HepG2 (cell line): ENCODE results near the gene NUDT7. TPM values are rescaled to one million over a fixed set of nuclear protein-coding genes. Genes with fewer than 3 reads are reported as not detected.

Experiments
- ATF5 ChIP-seq: sonication (generic); formaldehyde crosslinking; IDR thresholded peaks from 2 replicates; pipeline ENCODE4 v1.4.0; 2020; ENCODE audit warnings: mild to moderate bottlenecking, low read depth, missing genetic modification reagents
- CEBPG ChIP-seq: IDR thresholded peaks from 2 replicates; pipeline ENCODE4 v1.6.1; 2016
- CENPT ChIP-seq: sonication (generic); formaldehyde crosslinking; IDR thresholded peaks from 2 replicates; pipeline ENCODE4 v1.8.0; 2022; ENCODE audit warnings: low read depth, mild to moderate bottlenecking, moderate library complexity, missing genetic modification reagents
- FOXM1 ChIP-seq: sonication (generic); formaldehyde crosslinking; IDR thresholded peaks from 2 replicates; pipeline ENCODE4 v1.5.0; 2020; ENCODE audit warnings: missing genetic modification reagents
- HOXA3 ChIP-seq: sonication (generic); formaldehyde crosslinking; IDR thresholded peaks from 2 replicates; pipeline ENCODE4 v1.5.0; 2020; ENCODE audit warnings: missing genetic modification reagents
- KLF15 ChIP-seq: sonication (generic); formaldehyde crosslinking; IDR thresholded peaks from 2 replicates; pipeline ENCODE4 v1.8.1; 2023; ENCODE audit warnings: borderline replicate concordance, mild to moderate bottlenecking, inconsistent platforms, missing genetic modification reagents, mixed read lengths
- NCOR1 ChIP-seq: fragments of 200-600 bp; sonication (generic); IDR thresholded peaks from 2 replicates; pipeline ENCODE4 v1.7.0; 2017; ENCODE audit warnings: antibody characterized with exemption, low read length, borderline replicate concordance
- PHF20 ChIP-seq: sonication (generic); formaldehyde crosslinking; IDR thresholded peaks from 2 replicates; pipeline ENCODE4 v1.5.0; 2020; ENCODE audit warnings: mild to moderate bottlenecking, missing genetic modification reagents
- RFX3 ChIP-seq: IDR thresholded peaks from 2 replicates; pipeline ENCODE4 v1.6.1; 2016; ENCODE audit warnings: missing biosample characterization, missing genetic modification reagents
- TAF15 ChIP-seq: fragments of 200-400 bp; formaldehyde crosslinking; IDR thresholded peaks from one replicate; pipeline ENCODE4 v1.6.1; 2018; ENCODE audit warnings: mild to moderate bottlenecking, low read depth, low read length; ENCODE audit not compliant: poor library complexity, severe bottlenecking
- TMF1 ChIP-seq: sonication (generic); formaldehyde crosslinking; IDR thresholded peaks from 2 replicates; pipeline ENCODE4 v1.8.1; 2022; ENCODE audit warnings: low read depth, missing genetic modification reagents
- ZFP1 ChIP-seq: IDR thresholded peaks from 2 replicates; pipeline ENCODE4 v1.6.1; 2016
- ZFP37 ChIP-seq: sonication (generic); formaldehyde crosslinking; IDR thresholded peaks from 2 replicates; pipeline ENCODE4 v1.4.0; 2020; ENCODE audit warnings: missing genetic modification reagents, borderline replicate concordance
- ZNF230 ChIP-seq: sonication (generic); formaldehyde crosslinking; IDR thresholded peaks from 2 replicates; pipeline ENCODE4 v1.4.0; 2020; ENCODE audit warnings: mild to moderate bottlenecking, missing genetic modification reagents
- ZNF235 ChIP-seq: sonication (generic); formaldehyde crosslinking; IDR thresholded peaks from 2 replicates; pipeline ENCODE4 v1.8.1; 2023; ENCODE audit warnings: mild to moderate bottlenecking, missing genetic modification reagents, borderline replicate concordance
- ZNF280B ChIP-seq: sonication (generic); formaldehyde crosslinking; IDR thresholded peaks from 2 replicates; pipeline ENCODE4 v1.5.0; 2020; ENCODE audit warnings: missing genetic modification reagents, mild to moderate bottlenecking, borderline replicate concordance
- ZNF510 ChIP-seq: sonication (generic); formaldehyde crosslinking; IDR thresholded peaks from 2 replicates; pipeline ENCODE4 v1.4.0; 2020; ENCODE audit warnings: low read depth, mild to moderate bottlenecking, missing genetic modification reagents
- ZNF569 ChIP-seq: sonication (generic); formaldehyde crosslinking; IDR thresholded peaks from 2 replicates; pipeline ENCODE4 v1.5.0; 2020; ENCODE audit warnings: mild to moderate bottlenecking, missing genetic modification reagents, moderate library complexity, borderline replicate concordance
- ZNF629 ChIP-seq: sonication (generic); formaldehyde crosslinking; conservative IDR thresholded peaks from 2 replicates; pipeline ENCODE4 v1.5.0; 2020; ENCODE audit warnings: missing genetic modification reagents
- ZNF780A ChIP-seq: sonication (generic); formaldehyde crosslinking; IDR thresholded peaks from 2 replicates; pipeline ENCODE4 v1.8.0; 2022; ENCODE audit warnings: mild to moderate bottlenecking, missing genetic modification reagents, moderate library complexity
- polyA plus RNA-seq, 8 experiments: library from polyadenylated mRNA; depleted of rRNA in 3 of 8; stranded (reverse) in 7 of 8; unstranded in 1 of 8; fragments of >200 nt; fragmentation: Illumina TruSeq in 4 of 8; extraction: Trizol in 4 of 8; gene quantifications; 2 replicates each; pipeline versions ENCODE4 v1.2.1 to v1.2.3, GENCODE V29; 2011 to 2016; ENCODE audit warnings: low read depth in 4 of 8, missing spikeins in 1 of 8, mixed read lengths in 1 of 8; ENCODE audit not compliant: insufficient read depth in 1 of 8
- total RNA-seq, 5 experiments: library from RNA; depleted of rRNA; stranded (reverse); fragments of >200 nt; fragmentation: Illumina TruSeq; extraction: Trizol; gene quantifications; 2 replicates each; pipeline ENCODE4 v1.2.3, GENCODE V29; 2016; ENCODE audit warnings: low read depth in 1 of 5
- TF ChIP-seq, protein P1 (sequence below): sonication (generic); formaldehyde crosslinking; IDR thresholded peaks from 2 replicates; pipeline ENCODE4 v1.4.0; 2020; ENCODE audit warnings: missing genetic modification reagents, borderline replicate concordance
- TF ChIP-seq, protein P2 (sequence below): sonication (generic); formaldehyde crosslinking; IDR thresholded peaks from 2 replicates; pipeline ENCODE4 v1.4.0; 2020; ENCODE audit warnings: missing genetic modification reagents

The NUDT7 gene
- total and polyA plus RNA-seq, 2 of the 13 experiments (the other 11 are each of a cell fraction or from before 2014, with no cell fraction given) = 14.3 to 23.9 TPM

DNA sequence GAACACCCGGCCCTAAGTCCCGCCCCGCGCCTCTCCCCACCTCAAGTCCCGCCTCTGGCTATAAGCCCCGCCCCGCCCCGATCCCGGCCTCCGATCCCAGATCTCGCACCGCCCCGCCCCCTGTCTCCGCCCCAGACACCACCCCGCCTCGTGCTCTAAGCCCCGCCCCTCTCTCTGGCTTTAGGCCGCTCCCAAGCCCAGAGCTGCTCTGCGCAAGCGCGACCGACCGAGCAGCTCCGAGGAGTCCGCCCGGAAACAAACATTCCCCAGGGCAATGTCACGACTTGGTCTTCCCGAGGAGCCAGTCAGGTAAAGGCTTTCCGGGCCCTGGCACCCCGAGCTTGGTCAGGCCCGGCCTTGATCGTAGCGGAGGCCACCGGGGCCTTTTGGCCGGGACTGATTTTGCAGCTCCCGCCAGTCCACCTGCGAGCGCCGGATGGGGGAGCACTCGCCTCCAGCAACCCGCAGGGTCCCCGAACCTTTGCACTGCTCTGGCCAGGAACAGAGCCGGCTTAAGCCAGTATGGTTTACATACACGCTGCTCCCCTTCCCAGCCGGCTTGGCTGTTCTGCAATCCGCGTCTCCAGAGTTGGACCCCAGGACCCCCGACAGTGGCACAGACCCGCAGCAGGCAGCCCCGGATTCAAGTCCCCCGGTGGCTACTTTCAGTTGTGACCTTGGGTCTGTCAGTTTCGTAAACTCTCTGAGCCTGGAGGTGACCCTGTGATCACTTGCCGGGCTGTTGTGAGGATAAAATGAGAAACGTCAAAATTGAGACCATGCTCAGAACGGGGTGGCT lies at the start of gene NUDT7 (continued):
- TF ChIP-seq, protein P1, sequence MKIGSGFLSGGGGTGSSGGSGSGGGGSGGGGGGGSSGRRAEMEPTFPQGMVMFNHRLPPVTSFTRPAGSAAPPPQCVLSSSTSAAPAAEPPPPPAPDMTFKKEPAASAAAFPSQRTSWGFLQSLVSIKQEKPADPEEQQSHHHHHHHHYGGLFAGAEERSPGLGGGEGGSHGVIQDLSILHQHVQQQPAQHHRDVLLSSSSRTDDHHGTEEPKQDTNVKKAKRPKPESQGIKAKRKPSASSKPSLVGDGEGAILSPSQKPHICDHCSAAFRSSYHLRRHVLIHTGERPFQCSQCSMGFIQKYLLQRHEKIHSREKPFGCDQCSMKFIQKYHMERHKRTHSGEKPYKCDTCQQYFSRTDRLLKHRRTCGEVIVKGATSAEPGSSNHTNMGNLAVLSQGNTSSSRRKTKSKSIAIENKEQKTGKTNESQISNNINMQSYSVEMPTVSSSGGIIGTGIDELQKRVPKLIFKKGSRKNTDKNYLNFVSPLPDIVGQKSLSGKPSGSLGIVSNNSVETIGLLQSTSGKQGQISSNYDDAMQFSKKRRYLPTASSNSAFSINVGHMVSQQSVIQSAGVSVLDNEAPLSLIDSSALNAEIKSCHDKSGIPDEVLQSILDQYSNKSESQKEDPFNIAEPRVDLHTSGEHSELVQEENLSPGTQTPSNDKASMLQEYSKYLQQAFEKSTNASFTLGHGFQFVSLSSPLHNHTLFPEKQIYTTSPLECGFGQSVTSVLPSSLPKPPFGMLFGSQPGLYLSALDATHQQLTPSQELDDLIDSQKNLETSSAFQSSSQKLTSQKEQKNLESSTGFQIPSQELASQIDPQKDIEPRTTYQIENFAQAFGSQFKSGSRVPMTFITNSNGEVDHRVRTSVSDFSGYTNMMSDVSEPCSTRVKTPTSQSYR (CRISPR knock-in tag) = no peak; the same call in 1 of the 2 replicates
- no peak for TF ChIP-seq ATF5
- TF ChIP-seq TMF1 = no peak
- peak; percentile 85 for TF ChIP-seq TAF15
- peak; percentile 91 for TF ChIP-seq ZNF230 (CRISPR knock-in tag)
- TF ChIP-seq ZNF569 = no peak
- TF ChIP-seq ZFP1 (CRISPR knock-in tag) = 0 out of 2 replicates have a peak, but pooled peaks have one; percentile 16
- peak; percentile 64 for TF ChIP-seq PHF20
- TF ChIP-seq CEBPG (CRISPR knock-in tag) = peak; percentile 71; the same call in 1 of the 2 replicates
- peak; percentile 49; the same call in 1 of the 2 replicates for TF ChIP-seq NCOR1
- TF ChIP-seq CENPT (CRISPR knock-in tag) = no peak
- TF ChIP-seq HOXA3 (CRISPR knock-in tag) = peak; percentile 61; the same call in 1 of the 2 replicates
- TF ChIP-seq, protein P2, sequence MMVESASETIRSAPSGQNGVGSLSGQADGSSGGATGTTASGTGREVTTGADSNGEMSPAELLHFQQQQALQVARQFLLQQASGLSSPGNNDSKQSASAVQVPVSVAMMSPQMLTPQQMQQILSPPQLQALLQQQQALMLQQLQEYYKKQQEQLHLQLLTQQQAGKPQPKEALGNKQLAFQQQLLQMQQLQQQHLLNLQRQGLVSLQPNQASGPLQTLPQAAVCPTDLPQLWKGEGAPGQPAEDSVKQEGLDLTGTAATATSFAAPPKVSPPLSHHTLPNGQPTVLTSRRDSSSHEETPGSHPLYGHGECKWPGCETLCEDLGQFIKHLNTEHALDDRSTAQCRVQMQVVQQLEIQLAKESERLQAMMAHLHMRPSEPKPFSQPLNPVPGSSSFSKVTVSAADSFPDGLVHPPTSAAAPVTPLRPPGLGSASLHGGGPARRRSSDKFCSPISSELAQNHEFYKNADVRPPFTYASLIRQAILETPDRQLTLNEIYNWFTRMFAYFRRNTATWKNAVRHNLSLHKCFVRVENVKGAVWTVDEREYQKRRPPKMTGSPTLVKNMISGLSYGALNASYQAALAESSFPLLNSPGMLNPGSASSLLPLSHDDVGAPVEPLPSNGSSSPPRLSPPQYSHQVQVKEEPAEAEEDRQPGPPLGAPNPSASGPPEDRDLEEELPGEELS (CRISPR knock-in tag) = peak; percentile 10; the same call in 1 of the 2 replicates
- no peak; the same call in 1 of the 2 replicates for TF ChIP-seq ZNF280B
- TF ChIP-seq ZNF235 = no peak
- no peak for TF ChIP-seq KLF15 (CRISPR knock-in tag)
- no peak for TF ChIP-seq RFX3
- TF ChIP-seq ZNF629 (CRISPR knock-in tag) = no peak
- TF ChIP-seq FOXM1 = no peak
- no peak for TF ChIP-seq ZNF780A (CRISPR knock-in tag)
- peak; percentile 76; the same call in 1 of the 2 replicates for TF ChIP-seq ZFP37 (CRISPR knock-in tag)
- TF ChIP-seq ZNF510 (CRISPR knock-in tag) = peak; percentile 30; the same call in 1 of the 2 replicates
